GM18909 (cell line): ENCODE results near the gene RGR.

ENCODE experiments used
- ATAC-seq: cut with Tn5 transposase; IDR thresholded peaks from one replicate; pipeline ENCODE4 v1.9.1; 2021; ENCODE audit warnings: mild to moderate bottlenecking; ENCODE audit not compliant: unreplicated experiment, poor library complexity

Gene RGR

DNA sequence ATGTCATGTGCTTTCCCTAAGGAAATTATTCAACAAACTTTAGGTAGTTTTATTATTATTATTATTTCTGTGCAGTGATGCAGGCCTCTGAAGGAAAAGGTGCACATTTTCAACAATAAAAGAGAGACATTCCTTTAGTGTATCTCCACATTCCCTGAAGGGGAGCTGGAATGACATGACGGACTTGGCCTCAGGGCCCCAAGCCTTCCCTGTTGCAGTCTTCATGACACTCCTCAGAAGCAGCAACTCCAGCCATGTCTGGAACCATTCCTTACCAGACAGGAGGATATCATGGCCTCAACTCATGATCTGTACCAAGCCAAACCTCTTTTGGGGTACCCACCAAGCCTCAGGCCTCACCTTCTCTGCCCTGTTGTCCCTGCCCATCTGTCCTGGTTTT is 48.3 kb downstream of the RGR start:
- no peak for ATAC-seq

DNA sequence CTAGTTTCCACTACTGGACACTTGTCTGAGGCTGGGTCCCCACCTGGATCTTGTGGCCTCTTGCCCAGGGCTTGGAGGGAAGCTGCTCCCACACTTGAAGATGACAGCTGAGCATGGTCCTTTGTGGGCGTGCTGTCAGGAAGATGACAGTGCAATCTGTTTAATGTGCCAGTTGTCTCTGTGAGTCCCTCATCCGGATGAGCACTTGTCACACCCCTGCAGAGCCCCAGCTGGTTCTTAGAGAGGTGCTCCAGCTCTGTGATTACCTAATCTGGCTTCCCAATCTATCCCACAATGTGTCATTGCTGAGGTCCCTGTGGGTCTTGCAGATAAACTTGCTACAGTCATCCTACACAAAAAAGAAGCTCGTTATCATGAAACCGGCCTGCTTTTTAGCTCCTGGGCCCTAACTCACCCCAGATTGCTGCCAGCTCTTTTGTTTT is 48.7 kb downstream of the RGR start:
- ATAC-seq = no peak

DNA sequence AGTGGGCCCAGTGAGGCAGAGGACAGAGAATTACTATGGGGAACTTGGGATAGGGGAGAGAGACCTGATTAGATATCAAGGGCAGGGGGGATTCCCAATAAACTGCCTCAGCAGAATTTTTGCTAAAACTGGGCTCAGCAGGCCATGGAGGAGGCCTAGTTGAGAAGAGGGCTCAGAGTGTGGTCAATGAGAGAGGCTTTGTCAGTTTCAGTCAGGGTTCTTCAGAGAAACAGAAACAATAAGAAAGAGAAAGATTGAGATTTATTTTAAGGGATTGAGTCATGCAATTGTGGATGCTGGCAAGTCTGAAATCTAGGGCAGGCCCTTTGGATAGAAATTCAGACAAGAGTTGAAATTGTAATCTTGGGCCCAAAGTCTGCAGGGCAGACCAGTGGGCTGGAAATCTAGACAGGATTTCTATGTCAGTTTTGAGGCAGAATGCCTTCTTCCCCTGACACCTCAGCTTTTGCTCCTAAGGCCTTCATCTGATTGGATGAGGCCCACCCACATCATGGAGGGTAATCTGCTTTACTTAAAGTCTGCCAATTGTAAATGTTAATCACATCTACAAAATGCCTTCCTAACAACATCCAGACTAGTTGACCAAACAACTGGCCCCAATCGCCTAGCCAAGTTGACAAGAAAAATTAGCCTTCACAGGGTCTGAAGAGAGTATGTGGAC is 50.1 kb downstream of the RGR start:
- peak; percentile 78 for ATAC-seq

DNA sequence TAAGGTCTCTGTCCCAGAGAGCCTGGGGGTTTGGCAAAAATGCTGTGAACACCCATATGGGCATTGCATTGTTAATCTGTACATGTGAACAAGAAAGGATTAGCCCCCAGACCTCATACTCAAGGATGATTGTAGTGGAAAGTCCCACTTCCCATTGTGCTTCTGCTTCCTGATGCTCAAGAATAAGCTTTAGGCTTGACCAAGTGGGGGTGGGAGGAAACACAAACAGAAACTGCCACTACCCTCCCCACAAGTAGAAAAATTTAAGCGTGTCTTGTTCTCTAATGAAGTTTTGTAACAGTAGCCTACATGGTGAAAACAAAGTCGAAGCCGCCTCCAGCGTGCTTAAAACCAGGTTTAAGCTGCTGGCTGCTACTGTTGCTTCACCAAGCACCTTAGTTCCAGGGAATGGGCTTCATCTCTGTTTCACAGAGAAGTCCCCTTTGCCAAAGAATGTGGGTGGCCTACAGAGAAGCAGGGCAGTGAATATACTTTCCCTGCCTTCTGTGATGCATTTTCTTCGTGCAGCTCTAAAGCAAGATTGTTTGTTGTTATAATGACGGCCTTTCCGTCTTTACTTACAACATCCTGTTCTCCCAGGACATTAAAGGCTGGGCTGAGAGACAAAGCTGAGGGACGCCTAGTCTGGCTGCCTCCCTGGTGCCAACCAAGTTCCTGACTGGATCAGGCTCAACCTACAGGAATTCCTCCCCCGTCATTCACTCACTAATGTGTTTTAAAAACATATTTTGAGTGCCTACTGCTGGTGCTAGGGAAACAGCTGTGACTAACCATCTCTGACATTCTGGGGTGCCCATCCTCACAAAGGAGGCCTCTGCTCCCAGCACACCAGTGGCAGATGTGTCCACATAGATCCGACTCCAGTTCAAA is 51.5 kb downstream of the RGR start:
- no peak for ATAC-seq

GRCh38 chr10:84298057-84298456 is 53.2 kb downstream of the RGR start:
- no peak for ATAC-seq

- ATAC-seq = no peak
These were observed 57.4 kb downstream of the RGR start for GRCh38 chr10:84302223-84302622.

DNA sequence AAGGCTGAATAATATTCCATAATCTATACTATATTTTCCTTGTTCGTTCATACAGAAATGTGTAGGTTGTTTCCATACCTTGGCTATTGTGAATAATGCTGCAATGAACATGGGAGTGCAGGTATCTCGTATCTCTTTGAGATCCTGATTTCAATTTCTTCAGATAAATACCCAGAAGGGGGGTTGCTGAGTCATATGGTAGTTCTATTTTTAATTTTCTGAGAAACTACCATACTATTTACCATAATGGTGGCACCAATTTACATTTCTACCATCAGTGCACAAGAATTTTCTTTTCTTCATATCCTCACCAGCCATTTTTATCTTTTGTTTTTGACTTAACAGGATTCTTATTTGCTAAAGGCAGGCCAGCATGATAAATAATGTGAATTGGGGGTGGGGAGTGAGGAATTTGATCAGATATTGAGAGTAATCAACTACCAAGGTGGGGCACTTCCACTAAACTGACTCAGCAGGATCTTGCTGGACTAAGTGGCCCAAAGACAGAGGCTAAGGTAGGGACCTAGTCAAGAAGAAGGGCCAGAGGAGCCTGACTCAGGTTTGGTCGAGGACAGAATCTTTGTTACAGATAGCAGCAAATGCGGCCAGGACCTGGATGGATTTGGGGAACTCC is 62.0 kb downstream of the RGR start:
- no peak for ATAC-seq

- no peak for ATAC-seq
These were observed 63.2 kb downstream of the RGR start for GRCh38 chr10:84308021-84308420.

DNA sequence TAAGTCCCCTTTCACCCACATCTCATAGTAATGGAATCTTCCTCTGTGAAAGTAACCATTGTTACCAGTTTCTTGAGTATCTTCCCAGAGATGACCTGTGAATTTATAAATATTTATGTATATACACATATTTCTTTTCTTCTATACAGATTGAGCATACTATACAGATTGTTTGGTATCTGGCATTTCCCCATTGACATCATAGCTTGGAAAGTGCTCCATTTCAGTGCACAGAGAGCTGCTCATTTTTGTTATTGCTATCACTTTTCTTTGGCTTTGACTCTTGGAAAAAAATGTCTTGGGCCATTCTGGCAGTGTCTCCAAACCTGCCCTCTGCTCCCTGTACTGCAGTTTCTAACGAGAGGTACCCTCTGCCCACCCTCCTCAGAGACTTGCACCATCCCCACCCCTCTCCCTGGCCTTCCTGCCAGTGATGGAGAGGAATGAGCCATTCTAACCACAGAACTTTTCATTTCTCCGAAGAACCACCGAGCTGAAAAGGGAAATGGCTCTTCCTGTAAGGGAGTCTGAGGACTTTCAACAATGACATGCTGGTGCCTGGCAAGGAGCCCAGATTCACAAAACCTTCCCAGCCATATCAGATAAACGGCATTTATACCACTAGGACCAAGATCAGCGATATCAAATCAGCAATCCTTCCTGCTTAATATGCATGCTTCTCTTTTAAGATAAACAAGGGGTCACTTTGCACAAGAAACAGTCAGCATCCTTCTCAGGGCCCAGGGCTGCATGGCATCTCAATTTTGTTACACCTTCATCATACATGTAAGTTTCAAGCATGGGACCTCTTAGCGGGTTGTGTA is 63.8 kb downstream of the RGR start:
- ATAC-seq = no peak
